Measurements from ENCODE around the gene TMEM163. TPM values are rescaled to one million over a fixed set of nuclear protein-coding genes. Genes with fewer than 3 reads are reported as not detected.
A peak's percentile ranks its signal among the peaks of the same experiment; 100 is the strongest.

TMEM163 gene
- total RNA-seq, 1 donor from 2014 or later, result 31.9 TPM

- Histone ChIP-seq H3K27me3 (ENCODE audit: low read depth) (no peaks in the 10 kb centered on the region), H3K27ac (no peak overlapping the region), H3K4me1 (peaks cover 8% of the 10 kb centered on the region), H3K4me3 (no peak overlapping the region), H3K9me3 (no peaks in the 10 kb centered on the region), H3K36me3 (peaks cover 4% of the 10 kb centered on the region)
- no peak for DNase-seq
- intact Hi-C loops (cut with DNase I), result no loop called here
- TF ChIP-seq, protein P1, sequence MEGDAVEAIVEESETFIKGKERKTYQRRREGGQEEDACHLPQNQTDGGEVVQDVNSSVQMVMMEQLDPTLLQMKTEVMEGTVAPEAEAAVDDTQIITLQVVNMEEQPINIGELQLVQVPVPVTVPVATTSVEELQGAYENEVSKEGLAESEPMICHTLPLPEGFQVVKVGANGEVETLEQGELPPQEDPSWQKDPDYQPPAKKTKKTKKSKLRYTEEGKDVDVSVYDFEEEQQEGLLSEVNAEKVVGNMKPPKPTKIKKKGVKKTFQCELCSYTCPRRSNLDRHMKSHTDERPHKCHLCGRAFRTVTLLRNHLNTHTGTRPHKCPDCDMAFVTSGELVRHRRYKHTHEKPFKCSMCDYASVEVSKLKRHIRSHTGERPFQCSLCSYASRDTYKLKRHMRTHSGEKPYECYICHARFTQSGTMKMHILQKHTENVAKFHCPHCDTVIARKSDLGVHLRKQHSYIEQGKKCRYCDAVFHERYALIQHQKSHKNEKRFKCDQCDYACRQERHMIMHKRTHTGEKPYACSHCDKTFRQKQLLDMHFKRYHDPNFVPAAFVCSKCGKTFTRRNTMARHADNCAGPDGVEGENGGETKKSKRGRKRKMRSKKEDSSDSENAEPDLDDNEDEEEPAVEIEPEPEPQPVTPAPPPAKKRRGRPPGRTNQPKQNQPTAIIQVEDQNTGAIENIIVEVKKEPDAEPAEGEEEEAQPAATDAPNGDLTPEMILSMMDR (IDR thresholded peaks at IDR 0.05), result no peak
- ATAC-seq, result no peak
Measured at GRCh38 chr2:134459706-134460406, 258.9 kb downstream of the TMEM163 start.

DNA sequence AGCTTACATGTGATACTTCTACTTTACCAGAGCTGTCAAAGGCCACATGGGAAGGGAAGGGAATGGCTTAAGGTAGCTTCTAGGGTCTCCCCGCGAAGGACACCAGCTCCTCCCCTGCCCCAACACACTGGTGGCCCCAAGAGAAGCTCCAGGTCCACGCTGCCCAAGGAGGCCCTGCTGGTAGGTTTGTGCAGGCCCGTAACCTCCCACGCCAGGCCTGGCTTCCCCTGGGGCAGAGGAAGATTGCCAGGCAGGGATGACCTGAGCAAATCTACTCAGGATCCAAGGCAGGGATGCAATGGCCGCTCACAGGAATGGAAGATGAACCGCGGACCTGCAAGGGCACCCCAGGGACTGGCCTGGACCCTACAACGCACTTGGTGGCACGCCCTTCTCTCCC is 259.9 kb downstream of the TMEM163 start:
- ATAC-seq, result no peak
- intact Hi-C loops (cut with DNase I), result no loop called here

GRCh38 chr2:134458473-134458853 is 260.3 kb downstream of the TMEM163 start:
- Histone ChIP-seq H3K36me3 (peaks cover 4% of the 10 kb centered on the region), H3K27ac (no peak overlapping the region), H3K9me3 (no peaks in the 10 kb centered on the region), H3K27me3 (ENCODE audit: low read depth) (no peaks in the 10 kb centered on the region), H3K4me3 (no peak overlapping the region), H3K4me1 (peaks cover 8% of the 10 kb centered on the region)
- intact Hi-C loops (cut with DNase I), result no loop called here
- TF ChIP-seq, protein P1 (IDR thresholded peaks at IDR 0.05), result no peak
- DNase-seq, result no peak
- ATAC-seq, result no peak

More for the DNA sequence above, 259.9 kb downstream of the TMEM163 start:
- Histone ChIP-seq H3K36me3 (peaks cover 4% of the 10 kb centered on the region), H3K4me1 (peaks cover 8% of the 10 kb centered on the region), H3K9me3 (no peaks in the 10 kb centered on the region), H3K27me3 (ENCODE audit: low read depth) (no peaks in the 10 kb centered on the region), H3K4me3 (no peak overlapping the region), H3K27ac (no peak overlapping the region)
- no peak for DNase-seq
- TF ChIP-seq, protein P1 (IDR thresholded peaks at IDR 0.05), result no peak

DNA sequence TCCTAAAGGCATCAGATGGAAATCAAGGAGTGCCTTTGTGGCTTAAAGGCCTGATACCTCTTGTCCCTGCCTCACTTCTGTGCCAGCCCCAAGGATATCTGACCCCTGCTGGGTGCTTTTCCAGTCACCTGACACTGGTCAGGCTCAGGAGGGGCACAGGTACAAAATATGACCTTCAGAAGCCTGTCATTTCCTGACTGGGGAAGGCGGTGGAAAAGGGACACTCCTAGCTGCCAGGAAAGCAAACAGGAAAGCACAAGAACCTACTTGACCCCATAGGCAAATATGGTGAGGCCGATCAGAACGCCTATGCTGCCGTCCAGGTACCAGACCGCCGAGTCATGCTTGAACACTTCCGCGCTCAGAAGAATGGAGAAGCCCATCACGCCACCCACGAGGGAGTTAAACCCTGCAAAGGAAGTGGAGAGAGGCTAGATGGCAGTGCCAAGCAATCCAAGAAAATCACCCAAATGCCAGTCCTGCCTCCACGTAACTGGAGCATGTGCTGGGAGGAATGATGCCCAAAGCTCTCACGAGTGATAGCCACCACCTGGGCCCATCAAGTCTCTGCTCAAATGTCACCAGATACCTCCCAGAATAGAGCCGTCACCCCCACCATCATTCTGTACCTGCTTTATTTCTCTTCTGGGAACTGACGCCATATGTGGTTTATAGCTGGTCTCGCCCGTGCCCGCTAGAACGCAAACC is 260.9 kb downstream of the TMEM163 start:
- TF ChIP-seq, protein P1 (IDR thresholded peaks at IDR 0.05), result no peak
- Histone ChIP-seq H3K27ac (no peak overlapping the region), H3K4me1 (peaks cover 8% of the 10 kb centered on the region), H3K36me3 (peaks cover 4% of the 10 kb centered on the region), H3K27me3 (ENCODE audit: low read depth) (no peaks in the 10 kb centered on the region), H3K4me3 (no peak overlapping the region), H3K9me3 (no peaks in the 10 kb centered on the region)
- DNase-seq (peak; percentile 68), ATAC-seq (peak; percentile 74 to 81)
- intact Hi-C loops (cut with DNase I), result no loop called here

- H3K27ac ChIP-seq, result no peak overlapping the region
Measured at GRCh38 chr2:134457353-134457752, 261.4 kb downstream of the TMEM163 start.

More at GRCh38 chr2:134457353-134457752, 261.4 kb downstream of the TMEM163 start:
- peaks cover 8% of the 10 kb centered on the region for H3K4me1 ChIP-seq
- DNase-seq (no peak), ATAC-seq (no peak)
- no peak overlapping the region for H3K4me3 ChIP-seq
- H3K27me3 ChIP-seq (ENCODE audit: low read depth), result no peaks in the 10 kb centered on the region
- intact Hi-C loops (cut with DNase I), result no loop called here
- peaks cover 4% of the 10 kb centered on the region for H3K36me3 ChIP-seq
- TF ChIP-seq, protein P1 (IDR thresholded peaks at IDR 0.05), result no peak
- no peaks in the 10 kb centered on the region for H3K9me3 ChIP-seq
